Epithelial cell of proximal tubule (primary cell): ENCODE data around the gene FNBP1L. TPM values are rescaled to one million over a fixed set of nuclear protein-coding genes. Genes with fewer than 3 reads are reported as not detected.

ENCODE experiments used
- DNase-seq: peaks from one replicate; pipeline ENCODE4 v3.0.0-alpha.2; 2011; ENCODE audit warnings: low read depth
- H3K4me3 ChIP-seq: 2 replicates; pipeline ENCODE4 v1.5.1; 2011; ENCODE audit warnings: low read depth, mild to moderate bottlenecking, low read length
- CTCF ChIP-seq: conservative IDR thresholded peaks from 2 replicates; pipeline ENCODE4 v1.5.1; 2012; ENCODE audit warnings: low read depth, mild to moderate bottlenecking, low read length
- total RNA-seq: library from RNA; depleted of rRNA; stranded (reverse); fragments of >200 nt; gene quantifications from 2 replicates; pipeline ENCODE4 v1.2.3, GENCODE V29; 2015

FNBP1L gene
- total RNA-seq, 1 donor from 2014 or later: 37.6 TPM

DNA sequence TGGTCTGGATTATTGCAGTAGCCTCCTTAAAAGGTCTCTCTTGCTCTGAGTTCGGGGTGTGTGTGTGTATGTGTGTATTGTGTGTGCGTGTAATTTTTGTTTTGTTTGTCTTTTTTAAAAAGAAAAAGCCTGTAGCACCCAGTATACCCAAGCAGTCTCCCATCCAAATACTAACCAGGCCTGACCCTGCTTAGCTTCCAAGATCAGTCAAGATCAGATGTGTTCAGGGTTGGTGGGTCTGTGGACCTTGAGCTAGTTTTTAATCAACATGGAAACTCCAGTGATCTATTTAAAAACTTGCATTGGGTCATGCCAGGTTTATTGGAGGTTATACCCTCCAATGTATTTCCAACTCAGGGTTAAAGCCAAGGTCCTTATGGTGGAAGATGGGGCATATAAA, 40.3 kb downstream of the FNBP1L start:
- no peak for TF ChIP-seq CTCF
- DNase-seq: no peak
- no peak overlapping the region for H3K4me3 ChIP-seq

- DNase-seq: no peak
- TF ChIP-seq CTCF: no peak
- no peak overlapping the region for H3K4me3 ChIP-seq
Measured at GRCh38 chr1:93489756-93490155, 41.8 kb downstream of the FNBP1L start.

DNA sequence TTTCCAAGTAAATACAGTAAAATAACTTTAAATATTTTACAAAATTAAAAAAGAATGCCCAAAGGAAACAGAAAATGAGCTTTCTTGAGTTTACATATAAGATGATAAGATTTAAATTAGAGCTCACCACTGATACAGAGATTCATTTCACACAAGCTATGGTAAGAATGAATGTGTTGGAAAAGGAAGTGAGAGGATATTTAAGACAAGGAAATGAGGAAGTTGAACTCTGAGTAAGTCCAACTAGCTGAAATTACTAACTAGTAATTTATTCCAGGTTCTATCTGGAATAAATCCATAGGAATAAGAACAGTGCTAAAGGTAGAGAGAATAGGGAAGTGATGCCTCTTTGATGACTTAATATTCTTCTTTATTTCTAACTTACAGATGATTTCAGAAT, 42.4 kb downstream of the FNBP1L start:
- no peak for DNase-seq
- TF ChIP-seq CTCF: no peak

DNA sequence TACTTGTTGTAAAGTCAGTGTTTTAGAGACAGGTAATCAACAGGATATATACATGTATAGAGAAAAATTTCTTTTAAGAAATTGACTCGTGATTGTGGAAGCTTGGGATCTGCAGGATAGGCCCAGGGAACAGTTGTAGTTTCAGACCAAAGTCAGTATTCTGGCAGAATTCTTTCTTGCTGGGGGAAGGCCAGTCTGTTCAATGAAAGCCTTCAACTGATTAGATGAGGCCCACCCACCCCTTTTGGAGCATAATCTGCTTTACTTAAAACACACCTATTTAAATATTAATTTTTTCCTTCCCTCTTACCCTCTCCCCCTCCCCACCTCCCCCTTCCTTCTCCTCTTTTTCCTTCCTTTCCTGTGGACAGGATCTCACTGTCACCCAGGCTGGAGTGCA, 48.0 kb downstream of the FNBP1L start:
- TF ChIP-seq CTCF: no peak
- no peak overlapping the region for H3K4me3 ChIP-seq
- no peak for DNase-seq

More for the DNA sequence above, 42.4 kb downstream of the FNBP1L start:
- H3K4me3 ChIP-seq: no peak overlapping the region

DNA sequence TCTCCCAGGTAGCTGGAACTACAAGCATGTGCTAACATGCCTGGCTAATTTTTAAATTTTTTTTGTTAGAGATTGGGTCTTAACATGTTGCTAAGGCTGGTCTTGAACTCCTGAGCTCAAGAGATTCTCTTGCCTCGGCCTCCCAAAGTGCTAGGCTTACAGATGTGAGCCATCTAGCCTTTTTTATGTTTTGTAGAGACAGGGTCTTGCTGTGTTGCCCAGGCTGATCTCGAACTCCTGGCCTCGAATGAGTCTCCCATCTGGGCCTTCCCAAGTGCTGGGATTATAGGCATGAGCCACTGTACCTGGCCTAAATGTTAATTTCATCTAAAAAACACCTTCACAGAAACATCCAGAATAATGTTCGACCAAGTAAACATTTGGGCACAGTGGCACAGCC, 48.6 kb downstream of the FNBP1L start:
- DNase-seq: no peak
- no peak for TF ChIP-seq CTCF
- H3K4me3 ChIP-seq: no peak overlapping the region

GRCh38 chr1:93499075-93499474, 51.2 kb downstream of the FNBP1L start:
- H3K4me3 ChIP-seq: no peak overlapping the region
- DNase-seq: no peak
- no peak for TF ChIP-seq CTCF

DNA sequence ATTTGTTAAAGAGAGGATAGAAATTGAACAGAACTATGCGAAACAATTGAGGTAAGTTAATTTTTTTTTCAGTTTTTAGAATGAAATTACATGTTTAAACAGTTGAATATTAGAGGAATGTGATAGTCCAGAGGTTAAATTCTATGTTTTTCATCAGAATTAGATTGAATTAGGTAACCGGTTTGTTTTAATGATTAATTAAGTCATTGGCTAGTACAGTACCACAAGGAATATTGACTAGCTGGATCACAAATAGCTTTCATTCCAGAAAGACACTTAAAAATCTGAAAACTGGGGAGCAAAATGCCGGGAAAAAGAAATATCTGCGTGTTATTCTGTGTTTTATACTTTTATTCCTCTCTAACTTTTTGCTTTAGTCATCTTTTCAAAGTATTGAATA, 51.6 kb downstream of the FNBP1L start:
- no peak for TF ChIP-seq CTCF
- no peak overlapping the region for H3K4me3 ChIP-seq
- DNase-seq: no peak
